HG03469 (cell line): ENCODE measurements around the gene ANXA9.
A peak's percentile ranks its signal among the peaks of the same experiment; 100 is the strongest.

Source experiments
- ATAC-seq: cut with Tn5 transposase; IDR thresholded peaks from one replicate; pipeline ENCODE4 v1.9.1; 2021; ENCODE audit warnings: mild to moderate bottlenecking, moderate library complexity, moderate number of reproducible peaks; ENCODE audit not compliant: unreplicated experiment

Gene ANXA9

DNA sequence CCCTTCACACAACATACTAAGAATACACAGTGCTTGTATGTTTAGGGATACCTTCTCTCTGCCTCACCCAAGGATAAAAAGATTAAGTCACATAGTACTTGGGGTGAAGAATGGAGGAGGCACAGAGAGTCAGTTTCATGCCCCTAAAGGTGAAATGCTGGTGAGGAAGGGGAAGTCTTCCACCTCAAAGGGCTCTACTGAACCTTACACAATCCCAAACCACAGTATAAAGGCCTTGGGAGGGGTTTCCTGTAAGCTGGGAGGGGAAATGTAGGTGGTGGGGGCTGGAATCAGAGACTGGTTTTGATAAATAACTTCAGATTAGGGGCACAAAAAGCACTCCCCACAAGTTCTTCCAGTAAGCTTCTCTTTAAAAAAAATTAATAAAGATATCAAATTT, 21.1 kb downstream of the ANXA9 start:
- ATAC-seq = no peak

DNA sequence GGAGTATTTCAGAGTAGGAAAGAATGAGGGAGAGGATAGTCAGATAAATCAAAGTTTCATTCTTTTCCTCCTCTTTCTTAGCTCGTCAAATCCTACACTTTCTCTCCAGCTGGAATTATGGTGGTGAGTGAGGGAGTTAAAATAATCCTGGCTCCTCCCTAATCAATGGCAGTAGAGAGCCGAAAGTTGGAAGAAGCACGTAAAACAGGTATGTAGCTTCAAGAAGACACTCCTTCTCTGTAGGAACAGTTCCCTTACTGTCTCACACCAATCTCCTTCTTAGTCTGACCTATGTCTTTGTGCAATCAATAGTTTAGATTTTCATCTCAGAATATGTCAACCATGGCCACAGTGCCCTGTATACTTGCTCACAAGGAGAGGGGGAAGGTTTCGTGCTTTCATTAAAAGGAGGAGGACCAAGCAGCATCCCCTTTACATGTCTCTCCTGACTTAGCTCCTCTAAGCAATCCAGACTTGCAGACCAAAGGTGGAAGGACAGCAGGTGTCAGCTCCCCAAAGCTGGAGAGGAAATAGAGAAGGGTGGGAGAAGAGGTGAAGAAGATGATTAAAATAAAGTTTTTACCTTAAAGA, 23.7 kb downstream of the ANXA9 start:
- no peak for ATAC-seq

DNA sequence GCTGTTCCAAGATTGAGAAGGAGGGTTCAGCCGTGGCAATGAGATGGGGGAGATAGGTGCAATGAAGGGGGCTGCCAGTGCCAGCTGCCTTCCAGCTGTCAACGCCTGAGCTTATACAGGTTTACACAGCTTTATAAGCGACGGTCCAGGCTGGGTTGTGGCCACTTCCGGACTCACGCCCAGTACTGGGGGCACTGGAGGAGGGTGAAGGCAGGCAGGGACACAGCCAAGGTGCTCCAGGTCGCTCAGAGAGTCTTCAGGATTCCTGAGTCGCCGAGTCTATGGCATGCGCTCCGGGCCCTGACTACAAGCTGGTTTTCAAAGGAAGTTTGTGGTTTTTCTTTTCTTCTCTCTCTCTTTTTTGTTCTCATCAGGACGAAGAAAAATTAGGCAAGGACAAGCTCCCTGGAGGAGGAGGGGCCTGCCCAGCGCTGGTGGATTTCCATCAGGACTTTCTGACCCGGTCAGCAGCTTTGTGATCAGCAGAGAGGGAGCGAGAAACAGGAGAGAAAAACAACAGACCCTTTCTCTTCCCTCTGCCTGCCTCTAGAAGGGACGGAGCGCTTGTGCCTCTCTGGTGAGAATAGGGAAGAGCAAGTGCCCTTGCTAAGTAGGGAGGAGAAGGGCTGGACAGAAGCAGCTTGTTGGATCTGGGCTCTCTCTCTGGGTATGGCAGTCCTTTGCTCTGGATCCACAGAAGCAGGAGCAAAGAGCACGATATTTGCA, 24.4 kb downstream of the ANXA9 start, which contains the start of gene MINDY1:
MINDY1 (minus strand) TSS at position 576 of the 726 bp plus-strand sequence. CDS start 4,285 bp downstream, outside the sequence.
- no peak for ATAC-seq

DNA sequence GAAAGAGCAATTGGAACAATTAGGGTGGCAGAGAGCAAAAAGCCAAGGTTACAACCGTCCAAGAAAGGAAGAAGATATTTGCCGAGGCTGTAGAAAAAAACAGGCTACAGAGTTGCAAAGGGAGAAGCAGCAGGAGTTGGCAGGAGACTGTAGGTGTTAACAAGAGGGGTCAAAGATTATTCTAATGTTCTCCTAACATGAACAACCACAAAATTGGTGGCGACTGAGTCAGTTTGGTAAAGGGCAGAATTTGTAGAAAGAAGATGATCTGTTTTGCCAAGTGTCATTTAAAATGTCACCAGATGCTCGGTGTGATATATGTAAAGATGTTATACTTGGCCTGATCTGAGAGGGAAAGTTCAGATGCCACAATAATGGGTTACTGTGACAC, 25.8 kb downstream of the ANXA9 start:
- no peak for ATAC-seq

DNA sequence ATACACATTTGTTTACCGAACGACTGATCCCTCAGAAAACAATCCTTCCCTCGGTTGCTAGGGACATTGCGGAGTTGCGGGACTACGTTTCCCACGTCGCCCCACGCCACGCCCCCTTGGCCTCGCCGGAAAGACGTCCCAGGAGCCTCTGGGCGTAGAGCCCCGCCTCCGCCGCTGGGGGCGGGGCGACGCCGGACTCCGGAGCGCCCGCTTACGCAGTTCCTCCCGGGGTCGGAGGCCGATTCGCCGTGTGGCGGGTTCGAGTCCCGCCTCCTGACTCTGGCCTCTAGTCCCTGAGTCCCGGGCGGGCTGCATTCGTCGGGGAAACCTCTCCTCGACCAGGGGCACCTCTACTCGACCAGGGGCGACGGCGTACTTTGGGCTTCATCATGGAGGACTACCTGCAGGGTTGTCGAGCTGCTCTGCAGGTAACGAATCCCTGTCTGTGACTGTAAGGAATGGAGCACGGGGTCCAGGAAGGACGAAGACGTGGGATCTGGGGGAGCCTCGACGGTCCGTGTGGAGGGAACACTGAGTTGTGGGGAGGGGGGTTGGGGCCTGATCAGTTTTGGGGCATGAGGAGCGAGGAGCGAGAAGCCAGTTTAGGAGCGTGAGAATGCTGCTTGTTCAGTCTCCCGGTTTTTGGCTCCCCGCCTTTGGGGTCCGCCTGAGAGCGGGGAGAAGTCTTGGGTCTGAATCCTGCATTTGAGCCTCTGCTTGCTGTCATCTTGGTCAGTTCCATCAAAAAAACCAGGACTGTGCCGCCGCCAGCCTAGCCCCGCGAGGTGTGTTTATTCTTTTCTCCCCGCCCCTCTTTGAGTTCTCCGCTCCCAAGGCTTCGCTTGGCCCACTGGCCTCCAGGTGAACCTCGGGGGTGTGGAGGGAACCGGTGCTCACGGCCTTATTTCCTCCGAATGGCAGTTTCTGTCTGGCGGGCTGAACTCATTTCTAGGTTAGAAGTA, 26.4 kb downstream of the ANXA9 start, which contains the start of gene PRUNE1:
PRUNE1 (plus strand) TSS at position 206 of the 962 bp plus-strand sequence; CDS start at position 390, 184 bp downstream.
- ATAC-seq = peak; percentile 47

DNA sequence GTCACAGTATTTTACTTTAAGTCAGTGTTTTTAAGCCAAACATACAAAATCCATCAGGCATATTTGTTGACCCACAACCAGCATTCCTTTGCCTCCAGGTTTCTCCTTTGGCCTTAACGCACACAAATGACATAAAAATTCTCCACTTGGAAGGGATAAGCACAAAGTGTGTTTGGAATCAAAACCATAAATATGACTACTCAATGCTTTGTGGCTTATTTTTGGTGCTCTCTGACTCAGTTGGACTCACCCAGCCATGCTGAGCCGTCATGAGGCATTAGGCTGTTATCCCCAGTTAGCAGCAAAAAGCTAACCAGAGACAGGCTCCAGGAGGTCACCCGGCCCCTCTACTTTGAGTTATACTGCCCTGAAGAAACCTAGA, 27.1 kb downstream of the ANXA9 start:
- no peak for ATAC-seq

DNA sequence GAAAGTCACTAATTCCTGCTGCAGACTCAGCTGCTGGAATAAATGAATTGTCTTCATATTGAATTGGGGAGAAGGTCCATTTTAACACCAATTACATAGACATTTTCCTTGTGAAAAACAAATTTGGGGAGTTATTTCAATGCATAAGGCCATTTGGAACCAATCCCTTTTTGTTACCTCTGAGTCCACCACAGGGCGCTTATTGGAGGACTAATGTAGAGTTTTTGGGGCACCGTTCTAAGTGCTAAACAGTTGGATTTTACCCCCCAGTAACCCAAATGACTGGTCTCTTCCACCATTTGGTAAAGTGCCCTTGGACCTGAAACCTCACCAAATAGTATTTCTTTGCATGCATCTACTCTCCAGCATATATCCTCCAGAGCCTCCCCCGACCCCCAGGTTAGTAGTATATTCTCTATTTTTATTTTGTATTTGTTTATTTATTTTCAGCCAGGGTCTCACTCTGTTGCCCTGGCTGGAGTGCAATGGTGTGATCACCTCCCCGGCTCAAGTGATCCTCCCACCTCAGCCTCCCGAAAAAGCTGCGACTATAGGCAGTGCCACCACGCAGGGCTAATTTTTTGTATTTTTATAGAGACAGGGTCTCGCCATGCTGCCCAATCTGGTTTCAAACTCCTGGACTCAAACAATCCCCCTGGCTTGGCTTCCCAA, 27.7 kb downstream of the ANXA9 start:
- no peak for ATAC-seq

DNA sequence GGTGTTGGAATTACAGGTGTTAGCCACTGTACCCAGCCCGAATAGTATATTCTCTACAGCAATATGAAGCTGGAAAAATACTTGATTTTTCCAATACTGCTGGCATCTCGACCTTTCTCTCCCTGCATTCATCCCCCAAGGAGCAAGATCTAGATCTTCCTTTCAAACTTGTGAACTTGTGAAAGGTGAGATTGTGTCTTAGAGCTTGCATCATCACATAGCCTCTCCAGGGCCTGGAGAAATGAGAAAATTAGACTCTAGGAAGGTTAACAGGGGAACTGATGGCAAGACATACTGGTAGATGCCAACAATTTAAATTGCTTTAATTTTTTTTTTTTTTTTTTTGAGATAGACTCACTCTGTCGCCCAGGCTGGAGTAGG, 28.2 kb downstream of the ANXA9 start:
- ATAC-seq = no peak

DNA sequence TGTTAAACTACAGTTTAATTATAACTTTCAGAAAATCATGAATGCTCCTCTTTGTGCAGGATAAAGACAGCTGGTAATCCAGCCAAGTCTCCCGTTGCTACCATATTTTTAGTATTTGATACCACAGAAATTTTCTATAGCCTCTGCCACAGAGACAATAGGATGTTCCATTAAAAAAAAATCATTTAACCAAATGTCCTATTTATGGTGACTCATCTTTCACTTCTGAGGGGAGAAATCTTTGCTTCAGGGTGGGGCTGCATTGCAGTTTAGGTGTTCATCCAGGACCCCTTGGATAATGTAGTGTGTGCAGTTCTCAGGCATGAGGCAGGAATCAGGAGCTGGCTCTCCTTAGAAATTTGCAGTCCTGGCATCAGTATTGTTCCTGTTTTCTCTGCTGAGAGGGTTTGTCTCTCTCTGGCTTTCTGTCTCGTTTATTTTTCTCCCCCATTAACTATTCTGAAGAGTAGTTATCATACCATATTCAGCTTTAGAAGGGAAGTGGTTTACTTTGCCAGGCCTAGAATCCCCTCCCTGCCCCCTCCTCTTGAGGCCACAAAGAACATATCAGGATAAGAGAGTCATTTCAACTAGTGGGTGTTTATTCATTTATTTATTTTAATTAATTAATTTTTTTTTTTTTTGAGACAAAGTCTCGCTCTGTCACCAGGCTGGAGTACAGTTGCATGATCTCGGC, 29.2 kb downstream of the ANXA9 start:
- ATAC-seq = no peak

DNA sequence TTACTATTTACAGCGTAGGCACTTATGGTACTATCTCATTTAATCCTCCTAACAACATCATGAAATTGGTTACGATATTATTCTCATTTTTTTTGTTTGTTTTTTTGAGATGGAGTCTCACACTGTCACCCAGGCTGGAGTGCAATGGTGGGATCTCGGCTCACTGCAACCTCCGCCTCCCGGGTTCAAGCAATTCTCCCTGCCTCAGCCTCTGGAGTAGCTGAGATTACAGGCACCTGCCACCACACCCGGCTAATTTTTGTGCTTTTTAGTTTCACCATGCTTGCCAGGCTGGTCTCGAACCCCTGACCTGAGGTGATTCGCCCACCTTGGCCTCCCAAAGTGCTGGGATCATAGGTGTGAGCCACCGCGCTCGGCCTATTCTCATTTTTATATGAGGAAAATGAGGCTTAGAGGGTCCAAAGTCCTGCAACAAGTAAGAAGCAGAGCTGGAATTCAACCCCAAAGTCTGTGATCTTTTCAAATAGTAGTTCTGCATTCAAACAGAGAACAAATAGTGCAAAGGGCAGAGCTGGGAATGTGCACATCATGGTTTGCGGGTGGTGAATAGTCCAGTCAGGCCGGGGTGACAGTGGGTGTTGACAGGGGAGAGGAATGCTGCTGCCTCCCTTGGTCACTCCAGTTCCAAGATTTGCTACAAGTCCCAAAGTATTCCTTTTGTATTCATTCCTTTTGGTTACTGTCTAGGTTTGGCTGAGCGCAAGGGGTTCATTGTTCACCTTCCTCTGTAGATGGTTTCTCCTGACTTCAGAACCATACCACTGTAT, 30.8 kb downstream of the ANXA9 start:
- ATAC-seq = no peak

DNA sequence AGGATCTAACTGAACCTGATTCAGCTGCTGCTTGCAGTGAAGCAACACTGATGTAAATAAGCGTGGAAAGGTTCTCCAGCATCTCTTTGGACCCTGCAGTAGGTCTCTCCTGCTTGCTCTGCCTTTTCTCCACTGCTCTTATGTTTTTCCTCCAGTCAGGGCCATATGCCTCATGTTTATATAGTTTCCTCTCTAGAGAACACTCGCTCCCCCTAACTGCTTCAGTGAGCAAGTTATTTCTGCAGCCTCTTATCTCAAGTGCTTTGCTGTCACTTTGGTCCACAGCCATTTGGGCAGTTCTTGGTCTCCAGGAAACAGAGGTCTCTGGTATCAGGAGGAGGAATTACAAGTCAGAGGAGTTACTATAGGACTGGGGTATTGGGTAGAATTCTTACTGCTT, 31.4 kb downstream of the ANXA9 start:
- ATAC-seq = no peak

DNA sequence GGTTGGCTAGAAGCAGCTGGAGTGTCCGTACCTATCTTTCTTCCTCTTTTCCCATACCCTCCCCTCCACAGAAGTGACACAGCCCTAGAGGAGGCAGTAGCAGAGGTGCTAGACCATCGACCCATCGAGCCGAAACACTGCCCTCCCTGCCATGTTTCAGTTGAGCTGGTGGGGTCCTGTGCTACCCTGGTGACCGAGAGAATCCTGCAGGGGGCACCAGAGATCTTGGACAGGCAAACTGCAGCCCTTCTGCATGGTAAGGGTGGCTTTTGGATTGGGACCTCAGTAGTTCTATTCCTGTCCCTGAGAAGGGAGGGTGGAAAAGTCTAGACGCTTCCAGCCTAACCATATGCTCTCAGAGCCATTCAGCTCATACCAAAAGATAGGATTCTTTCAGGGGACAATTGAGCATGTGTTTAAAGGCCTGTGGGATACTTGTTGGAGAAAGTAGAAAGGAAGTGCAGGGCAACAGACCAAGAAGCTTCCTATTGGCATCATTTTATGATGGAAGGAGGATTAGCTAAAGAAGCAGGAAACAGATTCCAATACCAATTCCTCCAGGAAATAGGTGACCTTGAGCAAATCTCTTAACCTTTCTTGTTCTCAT, 42.6 kb downstream of the ANXA9 start:
- no peak for ATAC-seq

DNA sequence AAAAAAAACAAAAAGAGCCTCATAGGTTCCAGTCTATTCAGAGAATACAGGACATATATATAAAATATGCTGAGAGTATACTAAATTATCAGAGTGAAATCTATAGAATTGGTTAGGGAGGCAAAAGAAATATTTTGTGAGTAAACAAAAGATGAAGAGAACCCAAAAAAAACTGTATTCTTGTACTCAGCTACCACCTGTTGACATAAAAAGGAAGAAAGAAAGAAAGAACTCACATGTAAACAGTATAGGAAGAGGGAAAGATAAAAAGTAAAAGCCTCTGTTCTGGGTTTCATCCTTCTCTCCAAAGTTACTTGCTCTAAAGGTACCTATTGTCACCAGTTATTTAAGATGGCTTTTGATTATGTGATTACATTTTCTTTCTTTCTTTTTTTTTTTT, 44.4 kb downstream of the ANXA9 start:
- ATAC-seq = no peak

DNA sequence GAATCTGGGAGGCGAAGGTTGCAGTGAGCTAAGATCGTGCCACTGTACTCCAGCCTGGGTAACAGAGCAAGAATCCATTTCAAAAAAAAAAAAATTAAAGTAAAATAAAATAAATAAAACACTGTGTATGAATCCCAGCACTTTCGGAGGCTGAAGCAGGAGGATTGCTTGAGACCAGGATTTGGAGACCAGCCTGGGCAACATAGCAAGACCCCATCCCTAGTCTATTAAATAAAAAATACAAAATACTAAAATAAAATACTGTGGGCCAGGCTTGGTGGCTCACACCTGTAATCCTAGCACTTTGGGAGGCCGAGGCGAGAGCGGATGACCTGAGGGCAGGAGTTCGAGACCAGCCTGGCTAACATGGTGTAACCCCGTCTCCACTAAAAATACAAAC, 50.1 kb downstream of the ANXA9 start:
- ATAC-seq = no peak

DNA sequence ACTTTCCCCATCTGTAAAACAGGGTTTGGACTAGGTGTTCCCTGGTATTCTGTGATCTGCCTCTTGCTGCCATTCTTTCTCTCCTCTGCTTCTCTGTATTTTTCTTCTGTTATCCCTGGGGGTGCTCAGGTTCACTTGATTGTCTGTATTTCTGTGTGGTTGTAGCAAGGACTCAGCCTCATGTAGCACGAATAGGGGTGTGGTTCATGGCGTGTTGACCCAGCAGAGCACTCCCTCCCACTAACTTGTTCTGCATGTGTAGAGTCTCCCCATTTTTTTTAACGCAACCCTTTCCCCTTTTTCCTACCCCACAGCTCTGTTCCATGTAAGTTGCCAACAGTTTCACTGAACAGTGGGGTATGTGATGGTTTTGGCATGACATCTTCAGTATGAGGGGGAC, 53.1 kb downstream of the ANXA9 start:
- no peak for ATAC-seq

DNA sequence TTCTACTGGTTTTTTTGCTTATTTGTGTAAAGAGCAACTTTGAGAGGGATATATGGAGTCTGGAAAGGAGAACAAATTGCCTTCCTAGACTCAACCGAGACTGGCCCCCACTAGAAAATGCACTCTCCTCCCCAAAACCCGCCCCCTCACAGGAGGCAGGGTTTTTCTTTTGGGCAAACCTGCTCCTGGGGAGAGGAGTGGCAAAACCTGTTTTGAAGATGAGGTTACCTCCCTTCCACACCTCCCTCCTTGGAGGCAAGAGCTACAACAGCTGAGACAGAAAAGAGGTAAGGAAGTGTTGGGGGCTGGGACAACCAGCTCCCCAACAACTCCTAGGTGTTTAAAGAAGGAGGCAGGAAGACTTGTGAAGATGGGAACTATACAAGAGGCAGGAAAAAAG, 54.3 kb downstream of the ANXA9 start, which contains the start of gene BNIPL:
BNIPL (plus strand) TSS at position 231 of the 400 bp plus-strand sequence; CDS start at position 371, 140 bp downstream.
- ATAC-seq = no peak

DNA sequence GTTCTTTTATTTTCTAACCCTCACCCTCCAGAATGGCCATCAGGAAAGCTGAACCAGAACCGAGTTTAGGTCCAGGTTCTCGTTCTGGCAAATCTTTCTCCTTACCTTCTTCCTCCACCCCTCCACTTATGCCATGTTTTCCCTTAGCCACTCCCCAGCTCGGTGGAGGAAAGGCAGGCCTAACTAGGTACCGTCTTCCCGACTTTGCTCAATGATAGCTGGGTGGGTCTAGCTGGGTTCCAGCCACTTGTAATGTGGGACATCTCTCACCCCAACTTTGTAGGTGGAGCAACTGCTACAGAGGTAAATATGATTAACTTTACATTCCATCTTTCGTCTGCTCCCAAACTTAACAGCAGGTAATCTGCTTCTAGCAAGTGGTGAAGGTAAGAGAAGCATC, 54.9 kb downstream of the ANXA9 start:
- no peak for ATAC-seq

DNA sequence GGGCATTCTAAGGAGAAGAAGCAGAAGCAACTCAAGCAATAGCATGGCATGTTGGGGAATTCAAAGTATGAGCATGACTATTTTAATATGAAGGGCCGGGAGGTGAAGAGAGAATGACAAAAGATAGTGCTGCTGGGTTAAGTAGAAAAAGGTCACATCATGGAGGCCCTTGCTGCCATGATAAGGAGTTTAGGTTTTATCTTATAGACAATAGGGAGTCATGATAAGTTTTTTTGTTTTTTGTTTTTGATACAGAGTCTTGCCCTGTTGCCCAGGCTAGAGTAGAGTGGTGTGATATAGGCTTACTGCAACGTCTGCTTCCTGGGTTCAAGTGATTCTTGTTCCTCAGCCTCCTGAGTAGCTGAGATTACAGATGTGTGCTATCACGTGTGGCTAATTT, 57.4 kb downstream of the ANXA9 start:
- ATAC-seq = no peak

DNA sequence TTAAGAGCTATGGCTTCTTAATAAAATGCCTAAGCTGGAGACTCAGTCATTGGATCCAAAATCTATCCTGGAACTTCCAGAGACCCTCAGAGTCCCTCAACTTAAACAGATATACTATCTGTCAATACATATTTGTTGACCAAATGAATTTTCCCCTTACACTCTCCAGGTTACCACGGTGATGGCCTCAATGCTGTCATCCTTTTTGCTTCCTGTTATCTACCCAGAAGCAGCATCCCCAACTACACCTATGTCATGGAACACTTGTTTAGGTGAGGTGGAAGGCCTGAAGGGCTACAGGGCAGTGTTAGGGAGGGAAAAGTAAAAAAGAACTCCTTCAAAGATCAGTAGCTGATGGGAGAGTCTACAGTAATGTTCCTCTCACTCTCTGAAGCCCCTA, 61.1 kb downstream of the ANXA9 start:
- no peak for ATAC-seq
